DMS79 treated with DMSO at 0.1 percent for 48 hours (cell line): ENCODE results near the gene FNIP2.
"Not testable (repeated sequence)": the region's sequence is repeated elsewhere in the genome, so short reads cannot be mapped to it uniquely, and the experiment has no call there.

Experiments
- DNase-seq: peaks from one replicate; lab custom pipeline; 2025; lab: John Stamatoyannopoulos, UW

Gene FNIP2

DNA sequence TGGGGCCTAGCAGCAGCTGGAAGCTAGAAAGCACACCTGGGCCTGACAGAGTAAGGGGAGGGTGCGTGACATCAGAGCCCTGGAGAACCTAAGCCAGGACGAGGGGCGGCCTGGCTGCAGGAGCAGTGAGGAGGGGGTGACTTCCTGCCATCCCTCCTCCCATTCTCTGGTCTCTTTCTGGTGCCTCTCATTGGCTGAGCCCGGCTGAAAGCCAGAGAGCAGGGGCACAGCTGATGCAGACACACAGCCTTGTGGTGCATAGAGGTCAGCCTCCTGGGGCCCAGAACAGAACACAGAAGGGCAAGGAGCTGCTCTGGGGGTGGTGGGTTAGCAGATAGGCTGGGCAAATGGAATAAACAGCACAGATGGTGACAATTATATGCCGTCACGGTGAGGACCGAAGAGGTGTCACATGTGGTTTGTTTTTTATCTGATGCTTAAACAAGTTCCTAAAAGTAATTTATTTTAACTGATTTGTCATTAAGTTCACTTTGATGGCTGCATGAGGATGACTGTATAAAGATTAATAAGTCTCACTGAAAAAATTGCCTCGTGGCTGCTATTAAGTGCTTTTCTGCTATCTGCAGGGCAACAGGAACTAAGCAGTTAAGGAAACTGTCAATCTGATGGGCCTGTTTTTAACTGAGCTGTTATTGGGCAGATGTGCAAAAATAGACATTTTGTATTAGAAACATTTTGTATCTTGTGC is 102.0 kb downstream of the FNIP2 start:
- no peak for DNase-seq

DNA sequence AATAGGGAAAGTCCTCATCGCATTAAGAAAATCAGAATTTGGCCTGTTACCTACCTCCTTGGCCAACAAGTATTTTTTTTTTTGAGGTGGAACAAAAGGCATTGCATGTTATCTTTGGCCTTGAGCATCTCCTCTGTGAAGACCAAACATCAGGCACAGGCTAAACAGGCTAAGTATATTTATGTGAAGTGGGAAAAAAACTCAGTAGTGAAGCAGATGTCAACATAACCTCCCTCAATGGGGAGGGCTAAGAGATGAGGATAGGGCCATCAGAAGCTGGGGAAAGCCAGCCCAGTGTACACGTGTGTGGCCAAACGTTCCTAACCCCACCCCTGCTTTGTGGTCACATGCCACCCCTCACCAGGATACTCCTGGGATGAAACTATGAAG is 102.5 kb downstream of the FNIP2 start:
- no peak for DNase-seq

DNA sequence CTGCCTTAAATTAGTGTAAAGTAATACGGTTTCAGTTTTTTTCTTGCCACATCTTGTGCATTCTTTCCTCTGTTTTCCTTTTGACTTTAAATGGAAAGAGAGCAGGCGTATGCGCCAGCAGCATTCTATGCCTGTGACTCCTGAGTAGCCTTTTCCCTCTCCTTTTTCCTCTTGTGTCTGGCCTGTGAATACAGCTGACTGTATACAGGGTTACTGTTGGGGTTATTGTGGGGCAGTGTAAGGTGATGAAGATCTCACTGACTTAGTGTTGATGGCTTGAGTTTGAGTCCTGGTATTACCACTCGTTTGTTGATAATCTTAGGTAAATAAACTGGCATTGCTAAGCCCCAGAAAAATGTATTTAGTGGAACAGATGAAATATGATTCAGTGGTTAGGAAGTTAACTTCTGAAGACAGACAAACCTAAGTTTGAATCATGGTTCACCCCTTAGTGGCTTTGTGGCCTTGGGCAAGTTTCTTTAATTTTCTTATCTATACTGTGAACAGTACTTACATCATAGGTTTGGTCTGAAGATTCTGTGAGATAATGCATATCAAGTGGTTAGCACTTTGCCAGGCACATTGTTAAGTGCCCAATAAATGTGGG is 105.1 kb downstream of the FNIP2 start:
- no peak for DNase-seq

DNA sequence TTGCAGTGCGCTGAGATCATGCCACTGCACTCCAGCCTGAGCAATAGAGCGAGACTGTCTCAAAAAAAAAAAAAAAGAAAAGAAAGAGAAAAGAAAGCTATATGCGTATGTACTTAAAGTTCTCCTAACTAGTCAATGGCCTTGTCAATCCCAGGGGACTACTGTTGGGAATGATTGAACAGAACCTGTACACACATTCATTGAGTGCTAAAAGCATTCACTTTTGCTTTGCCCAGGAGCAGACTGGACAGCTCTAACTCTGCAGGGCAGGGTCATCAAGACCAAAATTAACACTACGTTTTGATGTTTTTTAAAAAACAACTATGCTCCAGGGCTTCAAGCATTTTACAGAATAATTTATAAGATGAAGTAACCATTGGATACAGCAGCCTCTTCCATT is 106.2 kb downstream of the FNIP2 start:
- no peak for DNase-seq

DNA sequence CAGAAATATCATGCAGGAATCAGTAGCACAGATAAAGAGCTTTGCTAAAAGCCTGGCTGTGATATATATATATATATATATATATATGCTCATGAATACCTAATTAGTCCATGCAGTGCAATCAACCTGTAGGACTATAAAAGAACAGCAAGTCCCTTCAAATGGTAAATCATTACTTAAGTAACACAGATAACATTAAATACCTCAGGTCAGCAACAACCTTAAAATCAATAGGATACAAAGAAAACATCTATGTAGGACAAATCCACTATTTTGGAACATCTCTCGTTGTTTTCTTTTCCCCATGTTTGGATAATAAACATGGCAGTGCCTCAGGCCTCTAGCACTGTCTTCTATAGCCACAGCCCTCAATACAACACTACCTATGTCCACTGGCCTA is 106.6 kb downstream of the FNIP2 start:
- no peak for DNase-seq

DNA sequence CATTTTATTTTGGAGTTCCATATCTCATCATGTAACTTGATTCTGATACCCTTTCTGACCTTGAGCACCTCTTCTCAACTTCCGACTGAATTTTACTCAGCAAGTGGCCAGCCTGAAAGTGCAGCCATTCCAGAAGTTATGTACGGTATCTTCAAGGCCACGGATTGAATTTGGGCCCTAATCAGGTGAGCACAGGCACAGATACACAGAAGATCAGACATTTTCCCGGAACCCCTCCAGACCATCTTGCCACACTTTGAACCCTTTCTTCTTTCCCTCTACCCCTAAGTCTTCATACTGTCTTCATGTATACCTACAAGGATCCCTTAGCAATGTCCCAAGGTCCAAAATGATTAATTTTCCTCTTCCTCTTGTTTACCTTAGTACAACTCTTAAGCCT is 108.2 kb downstream of the FNIP2 start:
- DNase-seq = no peak

DNA sequence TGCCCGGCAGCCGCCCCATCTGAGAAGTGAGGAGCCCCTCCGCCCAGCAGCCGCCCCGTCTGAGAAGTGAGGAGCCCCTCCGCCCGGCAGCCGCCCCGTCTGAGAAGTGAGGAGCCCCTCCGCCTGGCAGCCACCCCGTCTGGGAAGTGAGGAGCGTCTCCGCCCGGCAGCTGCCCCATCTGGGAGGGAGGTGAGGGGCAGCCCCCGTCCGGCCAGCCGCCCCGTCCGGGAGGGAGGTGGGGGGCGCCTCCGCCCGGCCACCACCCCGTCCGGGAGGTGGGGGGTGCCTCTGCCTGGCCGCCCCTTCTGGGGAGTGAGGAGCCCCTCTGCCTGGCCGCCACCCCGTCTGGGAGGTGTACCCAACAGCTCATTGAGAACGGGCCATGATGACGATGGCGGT is 113.3 kb downstream of the FNIP2 start:
- DNase-seq = not testable (repeated sequence)

DNA sequence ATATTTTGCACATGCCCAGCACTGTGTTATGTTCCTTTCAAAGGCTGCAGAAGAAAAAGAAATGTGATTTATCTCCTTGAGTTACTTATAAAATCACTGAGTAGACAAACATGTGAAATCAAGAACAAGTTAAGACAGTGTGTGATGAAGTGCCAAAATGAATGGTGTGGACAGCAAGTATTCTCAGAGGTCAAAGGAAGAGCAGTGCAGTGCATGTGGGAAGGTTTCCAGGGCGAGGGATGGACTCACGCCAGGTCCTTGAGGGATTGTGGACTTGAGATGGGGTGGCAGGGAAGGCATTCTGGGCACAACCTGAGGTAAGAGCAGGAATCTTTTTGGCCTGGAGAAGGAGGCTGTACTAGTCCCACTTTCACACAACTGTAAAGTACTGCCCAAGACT is 115.5 kb downstream of the FNIP2 start:
- no peak for DNase-seq

DNA sequence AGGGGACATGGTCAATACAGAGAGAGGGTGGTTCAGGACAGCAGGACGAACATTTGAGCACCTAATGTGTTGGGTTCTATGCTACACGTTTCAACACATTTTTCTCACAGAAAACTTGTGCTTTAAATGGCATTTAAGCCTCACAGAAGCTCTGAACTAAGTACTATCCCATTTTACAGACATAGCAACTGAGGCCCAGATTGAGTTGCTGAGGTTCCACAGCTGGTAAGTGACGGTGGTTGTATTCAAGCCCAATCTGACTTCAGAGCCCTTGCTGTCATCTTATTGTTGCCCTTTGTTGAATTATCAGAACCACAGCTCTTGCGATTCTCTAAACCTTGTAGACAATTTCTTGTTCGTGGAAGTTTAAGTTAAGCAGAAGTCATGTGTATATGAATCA is 116.7 kb downstream of the FNIP2 start:
- DNase-seq = no peak

DNA sequence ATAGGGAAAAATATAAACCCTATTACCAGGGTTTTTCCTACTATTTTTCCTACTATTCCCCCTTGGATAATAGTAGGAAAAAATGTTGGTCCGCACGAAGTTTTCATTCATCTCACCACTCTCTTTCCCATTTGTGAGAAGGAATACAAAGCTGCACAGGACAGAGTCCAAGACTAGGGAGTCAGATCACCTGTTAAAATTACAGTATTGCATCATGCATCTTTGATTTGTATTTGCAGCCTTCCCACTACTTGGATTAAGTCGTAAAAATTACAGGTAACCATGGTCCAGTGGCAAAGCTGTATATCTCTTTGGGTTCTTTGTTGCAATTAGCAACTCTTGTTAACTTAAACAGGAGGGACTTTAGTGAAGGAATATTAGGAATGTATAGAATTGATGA is 121.5 kb downstream of the FNIP2 start:
- no peak for DNase-seq

DNA sequence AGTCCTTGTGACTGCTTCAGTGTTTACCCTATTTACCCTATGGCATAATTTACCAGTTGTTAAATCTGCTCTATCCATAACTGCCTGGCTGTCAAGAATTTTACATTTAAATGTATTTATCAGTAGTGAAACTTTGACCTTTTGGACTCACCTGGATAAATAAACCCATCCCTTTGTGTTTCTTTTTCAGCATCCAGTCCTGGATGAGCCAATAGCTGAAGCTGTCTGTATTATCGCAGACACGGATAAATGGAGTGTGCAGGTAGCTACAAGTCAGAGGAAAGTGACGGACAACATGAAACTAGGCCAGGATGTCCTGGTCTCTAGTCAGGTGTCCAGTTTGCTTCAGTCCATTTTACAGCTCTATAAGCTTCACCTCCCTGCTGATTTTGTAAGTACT is 122.4 kb downstream of the FNIP2 start:
- DNase-seq = no peak

DNA sequence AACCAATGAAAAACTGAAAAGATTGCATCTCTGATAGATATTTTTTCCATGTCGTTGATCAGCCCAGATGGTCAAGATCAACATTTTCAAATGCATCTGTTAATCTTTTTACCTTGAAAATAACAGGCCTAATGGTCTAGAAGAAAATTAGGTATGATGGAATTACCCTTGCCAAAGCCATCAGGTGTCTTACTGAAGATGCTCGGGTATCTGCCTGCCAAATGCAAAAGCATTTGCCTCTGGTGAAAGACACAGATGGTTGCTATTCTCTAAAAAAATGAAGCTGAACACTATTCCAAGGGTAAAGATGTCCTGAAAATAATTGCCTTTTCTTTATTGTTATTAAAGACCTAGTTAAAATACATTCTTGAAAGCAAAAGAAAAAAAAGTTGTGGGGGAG is 126.0 kb downstream of the FNIP2 start:
- DNase-seq = no peak

DNA sequence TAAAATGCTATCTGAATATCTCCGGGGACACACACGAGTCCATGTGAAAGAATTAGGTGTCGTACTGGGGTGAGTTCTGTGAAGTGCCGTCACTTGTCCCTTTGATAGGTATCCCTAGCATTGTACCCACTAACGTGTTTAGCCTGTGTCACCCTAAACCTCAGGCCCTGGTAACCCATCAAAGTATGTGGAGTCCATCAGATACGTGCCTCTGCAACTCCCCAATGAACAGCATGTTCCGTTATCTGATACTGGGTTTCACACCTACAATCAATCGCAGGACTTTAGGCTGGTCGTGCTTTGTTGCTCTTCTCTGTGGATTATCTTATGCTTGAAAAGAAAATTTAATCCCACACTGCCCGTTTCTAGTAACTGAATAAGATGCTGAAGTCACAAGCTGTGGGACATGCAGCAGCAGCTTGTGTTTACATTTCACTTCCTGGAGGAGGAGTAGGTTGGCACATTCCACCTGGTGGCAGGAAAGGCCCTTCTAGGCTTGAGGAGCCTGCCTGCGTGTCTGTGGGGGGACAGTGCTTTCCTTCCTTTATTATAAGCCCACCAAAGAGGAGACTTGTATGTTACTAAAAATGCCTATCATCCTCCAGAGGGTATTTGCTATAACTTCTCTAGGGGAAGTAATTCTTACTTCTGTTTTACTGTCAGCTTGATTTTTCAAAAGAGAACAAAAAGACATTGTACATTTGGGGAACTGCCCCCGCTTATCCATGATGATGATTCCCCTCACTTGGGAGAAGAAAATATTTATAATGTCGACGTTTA is 127.2 kb downstream of the FNIP2 start:
- no peak for DNase-seq

DNA sequence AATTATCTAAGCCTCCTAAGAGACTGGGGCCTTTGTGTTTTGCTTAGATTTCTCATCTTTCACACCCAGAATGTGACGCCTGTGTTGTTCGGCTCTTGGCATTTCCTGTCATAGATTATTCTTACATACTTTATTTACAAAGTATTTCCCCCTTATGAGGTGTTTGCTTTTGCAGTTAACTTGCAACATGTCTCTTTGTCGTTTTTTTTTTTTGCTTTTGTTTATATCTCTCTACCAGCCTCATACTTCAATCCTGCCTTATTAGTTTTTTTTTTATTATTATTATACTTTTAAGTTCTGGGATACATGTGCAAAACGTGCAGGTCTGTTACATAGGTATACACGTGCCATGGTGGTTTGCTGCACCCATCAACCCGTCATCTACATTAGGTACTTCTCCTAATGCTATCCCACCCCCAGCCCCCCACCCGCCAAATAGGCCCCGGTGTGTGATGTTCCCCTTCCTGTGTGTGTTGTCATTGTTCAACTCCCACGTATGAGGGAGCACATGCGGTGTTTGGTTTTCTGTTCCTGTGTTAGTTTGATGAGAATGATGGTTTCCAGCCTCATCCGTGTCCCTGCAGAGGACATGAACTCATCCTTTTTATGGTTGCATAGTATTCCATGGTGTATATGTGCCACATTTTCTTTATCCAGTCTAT is 127.9 kb downstream of the FNIP2 start:
- DNase-seq = not testable (repeated sequence)

DNA sequence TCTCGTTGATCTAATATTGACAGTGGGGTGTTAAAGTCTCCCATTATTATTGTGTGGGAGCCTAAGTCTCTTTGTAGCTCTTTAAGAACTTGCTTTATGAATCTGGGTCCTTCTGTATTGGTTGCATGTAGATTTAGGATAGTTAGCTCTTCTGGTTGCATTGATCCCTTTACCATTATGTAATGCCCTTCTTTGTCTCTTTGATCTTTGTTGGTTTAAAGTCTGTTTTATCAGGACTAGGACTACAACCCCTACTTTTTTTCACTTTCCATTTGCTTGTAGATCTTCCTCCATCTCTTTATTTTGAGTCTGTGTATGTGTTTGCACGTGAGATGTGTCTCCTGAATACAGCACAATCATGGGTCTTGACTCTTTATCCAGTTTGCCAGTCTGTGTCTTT is 131.6 kb downstream of the FNIP2 start:
- DNase-seq = not testable (repeated sequence)

DNA sequence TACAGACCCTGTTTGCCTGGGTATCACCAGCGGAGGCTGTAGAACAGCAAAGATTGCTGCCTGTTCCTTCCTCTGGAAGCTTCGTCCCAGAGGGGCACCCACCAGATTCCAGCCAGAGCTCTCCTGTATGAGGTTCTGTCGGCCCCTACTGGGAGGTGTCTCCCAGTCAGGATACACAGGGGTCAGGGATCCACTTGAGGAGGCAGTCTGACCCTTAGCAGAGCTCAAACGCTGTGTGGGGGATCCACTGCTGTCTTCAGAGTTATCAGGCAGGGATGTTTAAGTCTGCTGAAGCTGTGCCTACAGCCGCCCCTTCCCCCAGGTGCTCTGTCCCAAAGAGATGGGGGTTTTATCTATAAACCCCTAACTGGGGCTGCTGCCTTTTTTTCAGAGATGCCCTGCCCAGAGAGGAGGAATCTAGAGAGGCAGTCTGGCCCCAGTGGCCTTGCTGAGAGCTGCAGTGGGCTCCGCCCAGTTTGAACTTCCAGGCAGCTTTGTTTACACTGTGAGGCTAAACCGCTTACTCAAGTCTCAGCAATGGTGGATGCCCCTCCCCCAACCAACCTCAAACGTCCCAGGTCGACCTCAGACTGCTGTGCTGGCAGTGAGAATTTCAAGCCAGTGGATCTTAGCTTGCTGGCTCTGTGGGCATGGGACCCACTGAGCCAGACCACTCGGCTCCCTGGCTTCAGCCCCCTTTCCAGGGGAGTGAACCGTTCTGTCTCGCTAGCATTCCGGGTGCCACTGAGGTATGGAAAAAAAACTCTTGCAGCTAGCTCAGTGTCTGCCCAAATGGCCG is 133.7 kb downstream of the FNIP2 start:
- DNase-seq = not testable (repeated sequence)

DNA sequence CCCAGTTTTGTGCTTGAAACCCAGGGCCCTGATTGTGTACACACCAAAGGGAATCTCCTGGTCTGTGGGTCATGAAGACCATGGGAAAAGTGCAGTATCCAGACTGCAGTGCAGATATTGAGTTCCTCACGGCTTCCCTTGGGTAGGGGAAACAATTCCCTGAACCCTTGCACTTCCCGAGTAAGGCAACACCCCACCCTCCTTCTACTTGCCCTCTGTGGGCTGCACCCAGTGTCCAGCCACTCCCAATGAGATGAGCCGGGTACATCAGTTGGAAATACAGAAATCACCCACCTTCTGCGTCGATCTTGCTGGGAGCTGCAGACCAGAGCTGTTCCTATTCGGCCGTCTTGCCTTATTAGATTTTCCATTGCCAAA is 134.2 kb downstream of the FNIP2 start:
- no peak for DNase-seq

DNA sequence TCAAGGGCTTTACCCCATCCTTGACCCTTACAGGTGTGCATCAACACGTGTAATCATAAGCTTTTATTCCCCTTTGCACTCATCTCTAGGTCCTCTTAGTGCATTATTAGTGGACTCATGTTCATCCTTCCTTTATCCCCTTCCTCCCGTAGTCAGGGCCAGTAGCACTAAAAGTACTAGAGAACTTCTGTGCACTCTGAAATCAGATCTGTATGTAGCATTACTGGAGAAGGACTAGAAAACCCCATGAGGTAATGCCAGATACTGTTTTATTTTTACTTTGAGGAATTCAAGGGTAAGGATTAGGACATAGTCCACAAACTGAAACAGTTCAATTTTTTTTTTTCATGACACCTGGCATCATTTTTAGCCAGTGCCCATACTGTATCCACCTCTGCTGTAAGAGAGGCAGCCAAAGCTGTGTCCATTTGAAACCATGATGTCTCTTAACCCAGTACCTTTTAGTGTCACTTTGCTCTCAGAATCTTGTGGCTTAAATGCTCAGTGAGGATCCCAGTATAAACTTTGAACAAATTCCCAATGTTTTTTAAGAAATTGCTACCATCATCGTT is 134.7 kb downstream of the FNIP2 start:
- no peak for DNase-seq

DNA sequence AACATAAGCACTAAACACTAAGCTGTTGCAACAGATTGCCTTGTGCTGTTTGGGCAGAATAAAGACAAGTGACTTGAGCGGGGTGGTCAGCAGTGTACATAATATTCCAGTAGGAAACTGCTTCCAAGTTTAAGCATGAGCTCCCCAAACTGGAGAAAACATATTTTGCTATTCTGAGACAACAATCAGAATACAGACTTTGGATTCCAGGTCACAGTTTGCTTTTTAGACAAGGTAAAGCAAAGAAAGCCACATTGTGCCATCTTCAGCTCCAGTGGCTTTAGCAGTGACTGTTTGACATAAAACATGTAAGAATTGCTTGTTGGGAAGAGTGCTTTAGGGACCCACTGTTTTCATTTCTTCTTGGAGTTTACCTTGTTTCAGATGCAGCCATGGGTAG is 136.0 kb downstream of the FNIP2 start:
- DNase-seq = no peak

DNA sequence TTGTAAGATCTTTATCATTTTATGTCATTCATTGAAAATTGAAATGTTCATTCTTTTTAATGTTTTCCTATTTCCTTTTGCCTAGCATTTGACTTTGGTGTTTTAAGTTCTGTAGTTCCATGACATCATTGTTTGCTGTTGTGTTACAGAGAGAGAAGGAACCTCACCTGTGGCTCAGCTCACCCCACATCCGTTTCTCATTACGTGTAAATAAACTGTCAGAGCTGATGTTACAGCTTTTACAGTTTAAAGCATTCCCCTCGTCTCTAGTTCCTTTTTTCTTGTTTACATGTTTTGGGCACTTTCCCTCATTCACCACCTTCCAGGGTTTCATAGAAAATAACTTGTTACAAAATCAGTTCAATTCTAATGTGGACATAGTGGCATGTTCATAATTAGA is 137.2 kb downstream of the FNIP2 start:
- DNase-seq = no peak

DNA sequence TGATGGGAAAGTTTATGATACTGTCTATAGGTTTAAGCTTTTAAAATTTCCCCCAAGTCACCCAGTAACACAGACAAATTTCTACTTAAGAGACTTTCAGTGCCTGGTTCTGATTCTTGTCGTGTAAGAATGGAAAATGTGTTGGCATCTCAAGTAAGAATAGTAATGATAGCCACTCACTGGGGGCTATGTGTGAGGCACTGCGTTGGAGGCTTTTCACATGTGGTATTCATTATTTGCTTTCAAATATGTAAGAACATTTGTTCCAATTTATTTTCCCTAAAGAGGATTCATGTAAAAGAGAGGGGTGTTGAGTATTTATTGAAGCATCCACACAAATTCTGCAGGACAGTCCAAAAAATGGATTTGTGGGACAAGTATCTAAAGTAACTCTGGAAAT is 143.6 kb downstream of the FNIP2 start:
- no peak for DNase-seq

DNA sequence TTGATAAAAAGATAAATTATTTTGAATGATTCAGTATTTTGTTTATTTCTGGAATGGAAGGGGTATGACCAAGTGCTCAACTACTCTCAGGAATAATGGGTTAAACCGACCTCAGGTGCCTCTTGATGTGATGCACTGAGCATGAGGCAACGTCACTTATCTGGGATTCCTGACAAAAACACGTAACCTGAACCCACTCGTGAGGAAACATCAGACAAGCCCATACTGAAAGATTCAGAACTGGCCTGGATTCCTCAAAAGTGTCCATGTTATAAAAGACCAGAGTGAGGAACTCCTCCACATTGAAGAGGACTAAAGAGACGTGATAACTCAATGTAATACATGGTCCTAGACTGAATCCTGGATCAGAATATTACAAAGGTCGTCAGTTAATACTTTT is 144.0 kb downstream of the FNIP2 start:
- DNase-seq = no peak
